Esophagus muscularis mucosa (tissue), 3 donors: Measurements from ENCODE around the gene CCDC185.

Experiments
- POLR2A ChIP-seq: fragments of 450-650 bp; IDR thresholded peaks from one replicate; pipeline ENCODE4 v1.6.1; 2017; ENCODE audit warnings: antibody characterized with exemption, moderate library complexity, mild to moderate bottlenecking, low read depth
- POLR2AphosphoS5 ChIP-seq, 2 donors: sonication (generic); formaldehyde crosslinking; IDR thresholded peaks; one replicate each; pipeline ENCODE4 v1.6.1; 2017; ENCODE audit warnings: antibody characterized with exemption in 2 of 2
- TF ChIP-seq, protein P1 (sequence below), 3 experiments: fragments of 200-600 bp in 2 of 3; fragments of 450-650 bp in 1 of 3; sonication (generic) in 2 of 3; IDR thresholded peaks; one replicate each; pipeline ENCODE4 v1.5.1; 2017 to 2019; ENCODE audit warnings: antibody characterized with exemption in 3 of 3, mild to moderate bottlenecking in 2 of 3, moderate library complexity in 1 of 3

DNA sequence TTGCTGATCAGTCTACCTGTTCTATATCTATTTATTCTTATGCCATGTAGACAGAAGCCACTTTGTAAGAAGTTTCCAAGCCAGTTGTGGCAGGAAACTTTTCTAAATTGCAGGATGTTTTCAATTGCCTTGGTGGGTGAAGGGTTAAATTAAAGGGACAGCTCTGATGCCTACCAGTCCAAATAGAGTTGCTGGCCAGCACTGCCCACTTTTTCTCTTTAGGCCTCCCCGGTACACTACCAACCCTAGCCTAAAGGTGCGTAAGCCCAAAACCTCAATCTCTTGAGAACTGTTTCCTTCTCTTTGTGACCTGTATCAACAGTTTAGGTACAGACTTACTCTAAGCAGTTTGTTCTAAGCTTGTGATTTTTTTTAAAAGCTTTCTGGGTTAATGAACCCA, 44.8 kb upstream of the CCDC185 start:
- TF ChIP-seq POLR2AphosphoS5 (IDR thresholded peaks at IDR 0.05) (no peak), POLR2A (no peak)
- TF ChIP-seq, protein P1, sequence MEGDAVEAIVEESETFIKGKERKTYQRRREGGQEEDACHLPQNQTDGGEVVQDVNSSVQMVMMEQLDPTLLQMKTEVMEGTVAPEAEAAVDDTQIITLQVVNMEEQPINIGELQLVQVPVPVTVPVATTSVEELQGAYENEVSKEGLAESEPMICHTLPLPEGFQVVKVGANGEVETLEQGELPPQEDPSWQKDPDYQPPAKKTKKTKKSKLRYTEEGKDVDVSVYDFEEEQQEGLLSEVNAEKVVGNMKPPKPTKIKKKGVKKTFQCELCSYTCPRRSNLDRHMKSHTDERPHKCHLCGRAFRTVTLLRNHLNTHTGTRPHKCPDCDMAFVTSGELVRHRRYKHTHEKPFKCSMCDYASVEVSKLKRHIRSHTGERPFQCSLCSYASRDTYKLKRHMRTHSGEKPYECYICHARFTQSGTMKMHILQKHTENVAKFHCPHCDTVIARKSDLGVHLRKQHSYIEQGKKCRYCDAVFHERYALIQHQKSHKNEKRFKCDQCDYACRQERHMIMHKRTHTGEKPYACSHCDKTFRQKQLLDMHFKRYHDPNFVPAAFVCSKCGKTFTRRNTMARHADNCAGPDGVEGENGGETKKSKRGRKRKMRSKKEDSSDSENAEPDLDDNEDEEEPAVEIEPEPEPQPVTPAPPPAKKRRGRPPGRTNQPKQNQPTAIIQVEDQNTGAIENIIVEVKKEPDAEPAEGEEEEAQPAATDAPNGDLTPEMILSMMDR (IDR thresholded peaks at IDR 0.05): no peak
